Loucy (cell line): ENCODE data around the gene CDH13.

Experiments
- H2AFZ ChIP-seq: fragments of 200-600 bp; sonication (generic); 2 replicates; pipeline ENCODE4 v1.6.0; 2016; ENCODE audit warnings: antibody characterized with exemption, mild to moderate bottlenecking, low read length, moderate library complexity
- H3F3A ChIP-seq: fragments of 200-600 bp; 2 replicates; pipeline ENCODE4 v1.6.0; 2016; ENCODE audit warnings: antibody characterized with exemption, low read depth, mild to moderate bottlenecking
- H3K27me3 ChIP-seq: fragments of 200-600 bp; sonication (generic); 2 replicates; pipeline ENCODE4 v1.6.1; 2014; ENCODE audit warnings: low read length, mild to moderate bottlenecking; ENCODE audit not compliant: insufficient read depth, poor library complexity, severe bottlenecking
- H3K36me3 ChIP-seq: fragments of 200-600 bp; sonication (generic); 2 replicates; pipeline ENCODE4 v1.6.1; 2016; ENCODE audit warnings: low read length; ENCODE audit not compliant: insufficient read depth
- H3K4me1 ChIP-seq: fragments of 200-600 bp; sonication (generic); 2 replicates; pipeline ENCODE4 v1.5.1; 2014; ENCODE audit warnings: low read length, mild to moderate bottlenecking; ENCODE audit not compliant: insufficient read depth, poor library complexity, severe bottlenecking
- H3K4me2 ChIP-seq: fragments of 200-600 bp; sonication (generic); 2 replicates; pipeline ENCODE4 v1.6.0; 2014; ENCODE audit warnings: antibody characterized with exemption, low read length, low read depth, mild to moderate bottlenecking; ENCODE audit not compliant: poor library complexity, severe bottlenecking
- H3K4me3 ChIP-seq: fragments of 200-600 bp; sonication (generic); 2 replicates; pipeline ENCODE4 v1.5.1; 2014; ENCODE audit warnings: low read length, mild to moderate bottlenecking, mixed read lengths; ENCODE audit not compliant: poor library complexity, severe bottlenecking
- H3K79me2 ChIP-seq: fragments of 200-600 bp; sonication (generic); 2 replicates; pipeline ENCODE4 v1.6.1; 2014; ENCODE audit warnings: low read length; ENCODE audit not compliant: insufficient read depth
- H3K9ac ChIP-seq: fragments of 200-600 bp; sonication (generic); 2 replicates; pipeline ENCODE4 v1.6.0; 2014; ENCODE audit warnings: mild to moderate bottlenecking, low read depth, low read length, moderate library complexity; ENCODE audit not compliant: poor library complexity, severe bottlenecking
- H3K9me2 ChIP-seq: fragments of 200-600 bp; sonication (generic); replicated peaks from 2 replicates; pipeline ENCODE4 v1.6.1; 2016; ENCODE audit warnings: low read depth, low read length, mixed read lengths
- H3K9me3 ChIP-seq: fragments of 200-600 bp; sonication (generic); 2 replicates; pipeline ENCODE4 v1.6.1; 2014; ENCODE audit warnings: mild to moderate bottlenecking, antibody characterized with exemption, low read length, low read depth; ENCODE audit not compliant: insufficient read depth
- H4K20me1 ChIP-seq: fragments of 200-600 bp; sonication (generic); 2 replicates; pipeline ENCODE4 v1.6.0; 2014; ENCODE audit warnings: antibody characterized with exemption, low read length, mild to moderate bottlenecking; ENCODE audit not compliant: insufficient read depth, poor library complexity, severe bottlenecking
- EZH2phosphoT487 ChIP-seq: fragments of 200-600 bp; IDR thresholded peaks from 2 replicates; pipeline ENCODE4 v1.6.1; 2018; ENCODE audit warnings: antibody characterized with exemption, mild to moderate bottlenecking, moderate library complexity, borderline replicate concordance
- TF ChIP-seq, protein P1 (sequence below): fragments of 200-600 bp; sonication (generic); conservative IDR thresholded peaks from 2 replicates; pipeline ENCODE4 v1.5.1; 2014; ENCODE audit warnings: mild to moderate bottlenecking, antibody characterized with exemption, low read length

Gene CDH13

DNA sequence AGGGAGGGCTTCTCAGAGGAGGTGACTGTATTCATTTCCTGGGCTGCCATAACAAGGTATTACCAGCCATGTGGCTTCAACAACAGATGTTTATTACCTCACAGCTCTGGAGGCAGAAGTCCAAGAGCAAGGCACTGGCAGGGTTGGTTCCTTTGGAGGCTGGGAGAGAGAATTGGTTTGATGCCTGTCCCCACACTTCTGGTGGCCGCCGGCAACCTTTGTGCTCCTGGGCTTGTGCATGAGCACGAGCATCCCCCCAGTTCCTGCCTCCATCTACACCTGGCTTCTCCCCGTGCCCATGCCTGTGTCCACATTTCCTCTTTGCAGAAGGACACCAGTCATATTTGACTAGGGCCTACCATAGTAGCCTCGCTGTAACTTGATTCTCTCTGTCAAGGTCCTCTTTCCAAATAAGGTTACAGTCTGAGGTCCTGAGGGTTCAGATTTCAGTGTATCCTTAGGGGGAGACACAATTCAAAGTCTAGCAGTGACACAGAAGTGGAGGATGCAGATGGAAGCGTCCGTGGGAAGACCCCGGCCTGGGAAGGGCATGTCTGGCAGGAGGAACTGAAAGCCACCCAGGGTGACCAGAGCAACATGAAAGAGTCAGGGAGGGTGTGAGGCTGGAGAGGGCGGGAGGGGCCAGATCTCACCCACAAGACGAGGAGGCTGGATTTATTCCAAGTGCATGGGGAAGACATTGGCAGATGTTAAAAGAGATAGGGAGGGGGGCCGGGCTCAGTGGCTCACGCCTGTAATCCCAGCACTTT is 992.8 kb downstream of the CDH13 start:
- Histone ChIP-seq H3K27me3 (no peaks in the 10 kb centered on the region), H3K36me3 (no peaks in the 10 kb centered on the region), H2AFZ (no peak overlapping the region), H3K4me1 (peaks cover 3% of the 10 kb centered on the region), H3K79me2 (no peaks in the 10 kb centered on the region), H3K9me3 (no peaks in the 10 kb centered on the region), H3K4me3 (no peak overlapping the region), H3K9me2 (no peaks in the 10 kb centered on the region), H3K9ac (no peak overlapping the region), H3F3A (no peaks in the 10 kb centered on the region), H3K4me2 (no peak overlapping the region), H4K20me1 (no peaks in the 10 kb centered on the region)
- TF ChIP-seq EZH2phosphoT487: no peak
- TF ChIP-seq, protein P1, sequence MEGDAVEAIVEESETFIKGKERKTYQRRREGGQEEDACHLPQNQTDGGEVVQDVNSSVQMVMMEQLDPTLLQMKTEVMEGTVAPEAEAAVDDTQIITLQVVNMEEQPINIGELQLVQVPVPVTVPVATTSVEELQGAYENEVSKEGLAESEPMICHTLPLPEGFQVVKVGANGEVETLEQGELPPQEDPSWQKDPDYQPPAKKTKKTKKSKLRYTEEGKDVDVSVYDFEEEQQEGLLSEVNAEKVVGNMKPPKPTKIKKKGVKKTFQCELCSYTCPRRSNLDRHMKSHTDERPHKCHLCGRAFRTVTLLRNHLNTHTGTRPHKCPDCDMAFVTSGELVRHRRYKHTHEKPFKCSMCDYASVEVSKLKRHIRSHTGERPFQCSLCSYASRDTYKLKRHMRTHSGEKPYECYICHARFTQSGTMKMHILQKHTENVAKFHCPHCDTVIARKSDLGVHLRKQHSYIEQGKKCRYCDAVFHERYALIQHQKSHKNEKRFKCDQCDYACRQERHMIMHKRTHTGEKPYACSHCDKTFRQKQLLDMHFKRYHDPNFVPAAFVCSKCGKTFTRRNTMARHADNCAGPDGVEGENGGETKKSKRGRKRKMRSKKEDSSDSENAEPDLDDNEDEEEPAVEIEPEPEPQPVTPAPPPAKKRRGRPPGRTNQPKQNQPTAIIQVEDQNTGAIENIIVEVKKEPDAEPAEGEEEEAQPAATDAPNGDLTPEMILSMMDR: no peak

GRCh38 chr16:83622010-83622409 is 995.2 kb downstream of the CDH13 start:
- Histone ChIP-seq H3K36me3 (no peaks in the 10 kb centered on the region), H3K9me2 (no peaks in the 10 kb centered on the region), H3F3A (no peaks in the 10 kb centered on the region), H3K4me1 (peaks cover 3% of the 10 kb centered on the region), H3K4me3 (no peak overlapping the region), H2AFZ (no peak overlapping the region), H4K20me1 (no peaks in the 10 kb centered on the region), H3K4me2 (no peak overlapping the region), H3K27me3 (no peaks in the 10 kb centered on the region), H3K79me2 (no peaks in the 10 kb centered on the region), H3K9ac (no peak overlapping the region), H3K9me3 (no peaks in the 10 kb centered on the region)
- TF ChIP-seq, protein P1: no peak
- TF ChIP-seq EZH2phosphoT487: no peak

- Histone ChIP-seq H3K9ac (no peak overlapping the region), H3K4me2 (no peak overlapping the region), H3K27me3 (no peaks in the 10 kb centered on the region), H3K9me3 (no peaks in the 10 kb centered on the region), H2AFZ (no peak overlapping the region), H3K4me1 (peaks cover 3% of the 10 kb centered on the region), H3K9me2 (no peaks in the 10 kb centered on the region), H3F3A (no peaks in the 10 kb centered on the region), H3K36me3 (no peaks in the 10 kb centered on the region), H4K20me1 (no peaks in the 10 kb centered on the region), H3K4me3 (no peak overlapping the region), H3K79me2 (no peaks in the 10 kb centered on the region)
- TF ChIP-seq, protein P1: no peak
- no peak for TF ChIP-seq EZH2phosphoT487
These were observed 996.4 kb downstream of the CDH13 start for GRCh38 chr16:83623091-83623730.
